Ectodermal cell (in vitro differentiated cells): ENCODE data around the gene HIVEP1.

ENCODE experiments used
- H3K27ac ChIP-seq: 2 replicates; pipeline ENCODE4 v1.7.0; 2013; ENCODE audit warnings: mild to moderate bottlenecking, low read depth, low read length; ENCODE audit not compliant: insufficient read depth, poor library complexity, severe bottlenecking
- H3K27me3 ChIP-seq: 2 replicates; pipeline ENCODE4 v1.7.0; 2013; ENCODE audit warnings: mild to moderate bottlenecking, low read length; ENCODE audit not compliant: insufficient read depth, control insufficient read depth, poor library complexity, severe bottlenecking
- H3K36me3 ChIP-seq: one replicate; pipeline ENCODE4 v1.7.0; 2013; ENCODE audit warnings: low read length; ENCODE audit not compliant: control insufficient read depth, insufficient read depth
- H3K4me1 ChIP-seq: one replicate; pipeline ENCODE4 v1.7.0; 2013; ENCODE audit warnings: low read length; ENCODE audit not compliant: control insufficient read depth, insufficient read depth
- H3K4me3 ChIP-seq: 2 replicates; pipeline ENCODE4 v1.7.0; 2013; ENCODE audit warnings: low read depth, low read length, control low read depth; ENCODE audit not compliant: insufficient read depth
- H3K9me3 ChIP-seq: 2 replicates; pipeline ENCODE4 v1.7.0; 2013; ENCODE audit warnings: mild to moderate bottlenecking, low read length, moderate library complexity; ENCODE audit not compliant: control insufficient read depth
- WGBS, 2 experiments: methylation state at CpG; one replicate each; pipeline ENCODE4 v1.1.7; 2013; ENCODE audit warnings: missing lambda C conversion rate in 2 of 2; 5-methylcytosine and 5-hydroxymethylcytosine counted together

HIVEP1 gene

GRCh38 chr6:12028213-12028612 lies 16.1 kb downstream of the HIVEP1 start:
- no peaks in the 10 kb centered on the region for H3K4me1 ChIP-seq
- H3K4me3 ChIP-seq, result no peak overlapping the region
- H3K9me3 ChIP-seq, result no peaks in the 10 kb centered on the region
- H3K27ac ChIP-seq, result no peak overlapping the region
- WGBS, 2 experiments, result 98% methylated on average over 4 of the region's 4 CpGs
- H3K27me3 ChIP-seq, result no peaks in the 10 kb centered on the region
- H3K36me3 ChIP-seq, result no peaks in the 10 kb centered on the region

GRCh38 chr6:12029979-12030737 lies 18.0 kb downstream of the HIVEP1 start:
- Histone ChIP-seq H3K36me3 (no peaks in the 10 kb centered on the region), H3K27ac (no peak overlapping the region), H3K4me1 (no peaks in the 10 kb centered on the region), H3K4me3 (no peak overlapping the region), H3K27me3 (no peaks in the 10 kb centered on the region), H3K9me3 (no peaks in the 10 kb centered on the region)
- 95 to 97% methylated on average over 4 of the region's 4 CpGs for WGBS, 2 experiments

- Histone ChIP-seq H3K36me3 (no peaks in the 10 kb centered on the region), H3K4me1 (no peaks in the 10 kb centered on the region), H3K9me3 (no peaks in the 10 kb centered on the region), H3K27ac (no peak overlapping the region), H3K4me3 (no peak overlapping the region), H3K27me3 (no peaks in the 10 kb centered on the region)
- WGBS, 2 experiments, result 86 to 100% methylated on average over 2 of the region's 2 CpGs
Observed at GRCh38 chr6:12030993-12031550, 19.0 kb downstream of the HIVEP1 start.

- no peaks in the 10 kb centered on the region for H3K27me3 ChIP-seq
- no peaks in the 10 kb centered on the region for H3K9me3 ChIP-seq
- WGBS, 2 experiments, result 94% methylated on average over 7 of the region's 8 CpGs
- H3K4me1 ChIP-seq, result no peaks in the 10 kb centered on the region
- no peaks in the 10 kb centered on the region for H3K36me3 ChIP-seq
- H3K4me3 ChIP-seq, result no peak overlapping the region
- no peak overlapping the region for H3K27ac ChIP-seq
Observed at GRCh38 chr6:12032783-12033573, 20.9 kb downstream of the HIVEP1 start.

GRCh38 chr6:12033770-12034169 lies 21.7 kb downstream of the HIVEP1 start:
- 85 to 88% methylated on average over 2 to 4 of the region's 4 CpGs for WGBS, 2 experiments

GRCh38 chr6:12034349-12034748 lies 22.2 kb downstream of the HIVEP1 start:
- Histone ChIP-seq H3K9me3 (no peaks in the 10 kb centered on the region), H3K36me3 (no peaks in the 10 kb centered on the region), H3K4me3 (no peak overlapping the region), H3K27me3 (no peaks in the 10 kb centered on the region), H3K4me1 (peaks cover 2% of the 10 kb centered on the region), H3K27ac (no peak overlapping the region)
- WGBS, 2 experiments, result 87 to 89% methylated on average over 3 of the region's 3 CpGs

More at GRCh38 chr6:12033770-12034169, 21.7 kb downstream of the HIVEP1 start:
- Histone ChIP-seq H3K9me3 (no peaks in the 10 kb centered on the region), H3K4me3 (no peak overlapping the region), H3K4me1 (no peaks in the 10 kb centered on the region), H3K27ac (no peak overlapping the region), H3K36me3 (no peaks in the 10 kb centered on the region), H3K27me3 (no peaks in the 10 kb centered on the region)

- WGBS, 2 experiments, result 92 to 97% methylated on average over 5 of the region's 5 CpGs
- Histone ChIP-seq H3K9me3 (no peaks in the 10 kb centered on the region), H3K36me3 (no peaks in the 10 kb centered on the region), H3K27me3 (no peaks in the 10 kb centered on the region), H3K27ac (no peak overlapping the region), H3K4me3 (no peak overlapping the region), H3K4me1 (peaks cover 7% of the 10 kb centered on the region)
Observed at GRCh38 chr6:12034837-12035236, 22.7 kb downstream of the HIVEP1 start.

- H3K4me3 ChIP-seq, result no peak overlapping the region
- 94 to 97% methylated on average over 8 of the region's 8 CpGs for WGBS, 2 experiments
- peaks cover 9% of the 10 kb centered on the region for H3K4me1 ChIP-seq
- H3K36me3 ChIP-seq, result no peaks in the 10 kb centered on the region
- H3K27me3 ChIP-seq, result no peaks in the 10 kb centered on the region
- no peaks in the 10 kb centered on the region for H3K9me3 ChIP-seq
- H3K27ac ChIP-seq, result no peak overlapping the region
Observed at GRCh38 chr6:12036766-12037165, 24.7 kb downstream of the HIVEP1 start.

GRCh38 chr6:12037798-12038197 lies 25.7 kb downstream of the HIVEP1 start:
- peaks cover 9% of the 10 kb centered on the region for H3K4me1 ChIP-seq
- no peak overlapping the region for H3K4me3 ChIP-seq
- H3K27ac ChIP-seq, result no peak overlapping the region
- 95 to 96% methylated on average over 5 of the region's 6 CpGs for WGBS, 2 experiments
- H3K36me3 ChIP-seq, result no peaks in the 10 kb centered on the region
- H3K27me3 ChIP-seq, result no peaks in the 10 kb centered on the region
- H3K9me3 ChIP-seq, result no peaks in the 10 kb centered on the region
